ENCODE results near the gene APOLD1.
"Not testable (repeated sequence)": the region's sequence is repeated elsewhere in the genome, so short reads cannot be mapped to it uniquely, and the experiment has no call there.

APOLD1 gene

GRCh38 chr12:12807517-12807903 is 22.1 kb downstream of the APOLD1 start:
- H3K4me3 ChIP-seq (ENCODE audit: low read depth, low read length): not testable (repeated sequence)

- H3K4me3 ChIP-seq (ENCODE audit: low read depth, low read length): no peak overlapping the region
These were observed 22.7 kb downstream of the APOLD1 start for GRCh38 chr12:12807970-12808702.

GRCh38 chr12:12810553-12811021 is 25.1 kb downstream of the APOLD1 start:
- H3K4me3 ChIP-seq (ENCODE audit: low read depth, low read length): no peak overlapping the region

GRCh38 chr12:12811343-12811742 is 25.9 kb downstream of the APOLD1 start:
- no peak overlapping the region for H3K4me3 ChIP-seq (ENCODE audit: low read depth, low read length)

GRCh38 chr12:12812174-12812573 is 26.7 kb downstream of the APOLD1 start:
- H3K4me3 ChIP-seq (ENCODE audit: low read depth, low read length): no peak overlapping the region

GRCh38 chr12:12812618-12813119 is 27.2 kb downstream of the APOLD1 start:
- H3K4me3 ChIP-seq (ENCODE audit: low read depth, low read length): no peak overlapping the region

GRCh38 chr12:12813120-12814101 is 28.0 kb downstream of the APOLD1 start, which contains the start of gene DDX47:
DDX47 (plus strand) TSS chr12:12813346; CDS start chr12:12813368, 22 bp downstream.
- H3K4me3 ChIP-seq (ENCODE audit: low read depth, low read length): peak within 1 kb of the TSS; percentile 99

GRCh38 chr12:12817616-12818015 is 32.2 kb downstream of the APOLD1 start:
- H3K4me3 ChIP-seq (ENCODE audit: low read depth, low read length): no peak overlapping the region

- H3K4me3 ChIP-seq (ENCODE audit: low read depth, low read length): no peak overlapping the region
These were observed 33.2 kb downstream of the APOLD1 start for GRCh38 chr12:12818701-12819100.

GRCh38 chr12:12819221-12819620 is 33.8 kb downstream of the APOLD1 start:
- no peak overlapping the region for H3K4me3 ChIP-seq (ENCODE audit: low read depth, low read length)

GRCh38 chr12:12819752-12820311 is 34.4 kb downstream of the APOLD1 start:
- no peak overlapping the region for H3K4me3 ChIP-seq (ENCODE audit: low read depth, low read length)

GRCh38 chr12:12820376-12820775 is 34.9 kb downstream of the APOLD1 start:
- not testable (repeated sequence) for H3K4me3 ChIP-seq (ENCODE audit: low read depth, low read length)

- no peak overlapping the region for H3K4me3 ChIP-seq (ENCODE audit: low read depth, low read length)
These were observed 36.5 kb downstream of the APOLD1 start for GRCh38 chr12:12821975-12822374.

GRCh38 chr12:12822886-12823285 is 37.4 kb downstream of the APOLD1 start:
- no peak overlapping the region for H3K4me3 ChIP-seq (ENCODE audit: low read depth, low read length)

- H3K4me3 ChIP-seq (ENCODE audit: low read depth, low read length): no peak overlapping the region
These were observed 37.8 kb downstream of the APOLD1 start for GRCh38 chr12:12823300-12823699.

- no peak overlapping the region for H3K4me3 ChIP-seq (ENCODE audit: low read depth, low read length)
These were observed 38.4 kb downstream of the APOLD1 start for GRCh38 chr12:12823811-12824210.

- H3K4me3 ChIP-seq (ENCODE audit: low read depth, low read length): no peak overlapping the region
These were observed 50.1 kb downstream of the APOLD1 start for GRCh38 chr12:12835378-12836146.

GRCh38 chr12:12836571-12836970 is 51.1 kb downstream of the APOLD1 start:
- no peak overlapping the region for H3K4me3 ChIP-seq (ENCODE audit: low read depth, low read length)

- no peak overlapping the region for H3K4me3 ChIP-seq (ENCODE audit: low read depth, low read length)
These were observed 51.8 kb downstream of the APOLD1 start for GRCh38 chr12:12837025-12837812.

- no peak overlapping the region for H3K4me3 ChIP-seq (ENCODE audit: low read depth, low read length)
These were observed 52.3 kb downstream of the APOLD1 start for GRCh38 chr12:12837813-12838153.
